PC-3 (cell line): ENCODE data around the gene TSPO. TPM values are rescaled to one million over a fixed set of nuclear protein-coding genes. Genes with fewer than 3 reads are reported as not detected.

Source experiments
- ATAC-seq: fragments of 200-7000 bp; cut with Tn5 transposase; 2 replicates; pipeline ENCODE4 v1.9.1; 2020; ENCODE audit warnings: mild to moderate bottlenecking, moderate library complexity
- BruUV-seq: library from RNA; stranded (reverse); fragments of 400-500 nt; replicated peaks from 2 replicates; lab custom pipeline; 2021; lab: Mats Ljungman, UMichigan
- CTCF ChIA-PET: fragments of 300-600 bp; sonication (Branson Sonifier 250); formaldehyde crosslinking; loops from one replicate; lab custom pipeline; 2022; ENCODE audit warnings: antibody characterized with exemption; lab: Charles Lee
- POLR2A ChIA-PET: fragments of 300-600 bp; sonication (Branson Sonifier 250); formaldehyde crosslinking; loops from one replicate; lab custom pipeline; 2022; ENCODE audit warnings: antibody characterized with exemption; ENCODE audit not compliant: unreplicated experiment; lab: Charles Lee
- DNase-seq: peaks from one replicate; pipeline ENCODE4 v3.0.0-alpha.2; 2015
- H2AFZ ChIP-seq: fragments of 300-600 bp; sonication (generic); 2 replicates; pipeline ENCODE4 v1.6.0; 2016; ENCODE audit warnings: antibody characterized with exemption, low read length
- H3F3A ChIP-seq: fragments of 300-600 bp; sonication (generic); one replicate; pipeline ENCODE4 v1.6.0; 2017; ENCODE audit warnings: antibody characterized with exemption, low read length, control low read depth, mild to moderate bottlenecking; ENCODE audit not compliant: unreplicated experiment
- H3K27ac ChIP-seq: fragments of 300-600 bp; sonication (generic); 2 replicates; pipeline ENCODE4 v1.5.1; 2016; ENCODE audit warnings: mild to moderate bottlenecking, low read length
- H3K27me3 ChIP-seq: fragments of 300-600 bp; sonication (generic); 2 replicates; pipeline ENCODE4 v1.6.1; 2016; ENCODE audit warnings: low read length, mixed read lengths
- H3K36me3 ChIP-seq: fragments of 300-600 bp; sonication (generic); 2 replicates; pipeline ENCODE4 v1.6.1; 2016; ENCODE audit warnings: low read depth, mixed run types, low read length, mixed read lengths
- H3K4me1 ChIP-seq: fragments of 300-600 bp; sonication (generic); 2 replicates; pipeline ENCODE4 v1.5.1; 2016; ENCODE audit warnings: low read length; ENCODE audit not compliant: insufficient read depth
- H3K4me2 ChIP-seq: fragments of 300-600 bp; sonication (generic); 2 replicates; pipeline ENCODE4 v1.6.0; 2016; ENCODE audit warnings: low read length
- H3K4me3 ChIP-seq: fragments of 300-600 bp; sonication (generic); 2 replicates; pipeline ENCODE4 v1.5.1; 2016; ENCODE audit warnings: mild to moderate bottlenecking, low read length, mixed read lengths
- H3K79me2 ChIP-seq: fragments of 300-600 bp; sonication (generic); 2 replicates; pipeline ENCODE4 v1.6.1; 2017; ENCODE audit warnings: low read length, mixed read lengths
- H3K9ac ChIP-seq: fragments of 300-600 bp; sonication (generic); 2 replicates; pipeline ENCODE4 v1.6.0; 2016; ENCODE audit warnings: mild to moderate bottlenecking, low read length
- H3K9me2 ChIP-seq: fragments of 300-600 bp; sonication (generic); replicated peaks from 2 replicates; pipeline ENCODE4 v1.6.1; 2016; ENCODE audit warnings: mixed run types, low read length, mixed read lengths
- H3K9me3 ChIP-seq: fragments of 300-600 bp; sonication (generic); 2 replicates; pipeline ENCODE4 v1.6.1; 2016; ENCODE audit warnings: low read length, mixed read lengths
- H4K20me1 ChIP-seq: fragments of 300-600 bp; sonication (generic); 2 replicates; pipeline ENCODE4 v1.6.1; 2016; ENCODE audit warnings: low read length, mixed read lengths
- EZH2 ChIP-seq: fragments of 300-600 bp; sonication (generic); IDR thresholded peaks from one replicate; pipeline ENCODE4 v1.6.1; 2017; ENCODE audit warnings: antibody characterized with exemption, mild to moderate bottlenecking, low read length; ENCODE audit not compliant: unreplicated experiment
- EZH2phosphoT487 ChIP-seq: fragments of 300-600 bp; sonication (generic); IDR thresholded peaks from 2 replicates; pipeline ENCODE4 v1.6.1; 2018; ENCODE audit warnings: mild to moderate bottlenecking, antibody characterized with exemption, low read length, borderline replicate concordance
- intact Hi-C: fragments of 100-400 bp; cut with micrococcal nuclease; formaldehyde crosslinking; loops from 2 replicates; pipeline ENCODE4 v1.9.0; 2023
- total RNA-seq: library from RNA; depleted of rRNA; stranded (reverse); fragments of >200 nt; gene quantifications from 2 replicates; pipeline ENCODE4 v1.2.3, GENCODE V29; 2014
- TF ChIP-seq, protein P1 (sequence below): fragments of 300-600 bp; sonication (generic); conservative IDR thresholded peaks from 2 replicates; pipeline ENCODE4 v1.5.1; 2017; ENCODE audit warnings: antibody characterized with exemption, low read depth, mild to moderate bottlenecking, low read length

The TSPO gene
- total RNA-seq, 1 experiment from 2014 or later = 349 TPM

DNA sequence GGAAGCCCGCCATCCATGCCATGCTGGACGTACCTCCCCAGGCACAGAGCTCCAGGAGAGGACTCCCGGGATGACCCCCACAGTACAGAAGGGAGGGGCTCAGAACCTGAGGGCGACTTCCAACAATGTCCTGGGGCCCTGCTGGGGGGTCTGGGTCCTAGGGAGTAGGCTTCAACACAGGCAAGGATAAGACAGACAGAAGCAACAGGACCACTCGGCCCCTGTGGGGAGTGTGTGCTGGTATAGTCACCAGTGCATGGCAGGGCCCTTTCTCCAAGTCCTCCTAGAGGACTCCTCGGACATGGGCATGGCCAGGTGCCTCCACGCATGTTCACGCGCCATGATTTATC, 18.7 kb downstream of the TSPO start:
- TF ChIP-seq, protein P1, sequence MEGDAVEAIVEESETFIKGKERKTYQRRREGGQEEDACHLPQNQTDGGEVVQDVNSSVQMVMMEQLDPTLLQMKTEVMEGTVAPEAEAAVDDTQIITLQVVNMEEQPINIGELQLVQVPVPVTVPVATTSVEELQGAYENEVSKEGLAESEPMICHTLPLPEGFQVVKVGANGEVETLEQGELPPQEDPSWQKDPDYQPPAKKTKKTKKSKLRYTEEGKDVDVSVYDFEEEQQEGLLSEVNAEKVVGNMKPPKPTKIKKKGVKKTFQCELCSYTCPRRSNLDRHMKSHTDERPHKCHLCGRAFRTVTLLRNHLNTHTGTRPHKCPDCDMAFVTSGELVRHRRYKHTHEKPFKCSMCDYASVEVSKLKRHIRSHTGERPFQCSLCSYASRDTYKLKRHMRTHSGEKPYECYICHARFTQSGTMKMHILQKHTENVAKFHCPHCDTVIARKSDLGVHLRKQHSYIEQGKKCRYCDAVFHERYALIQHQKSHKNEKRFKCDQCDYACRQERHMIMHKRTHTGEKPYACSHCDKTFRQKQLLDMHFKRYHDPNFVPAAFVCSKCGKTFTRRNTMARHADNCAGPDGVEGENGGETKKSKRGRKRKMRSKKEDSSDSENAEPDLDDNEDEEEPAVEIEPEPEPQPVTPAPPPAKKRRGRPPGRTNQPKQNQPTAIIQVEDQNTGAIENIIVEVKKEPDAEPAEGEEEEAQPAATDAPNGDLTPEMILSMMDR = no peak
- no peak for TF ChIP-seq EZH2phosphoT487
- TF ChIP-seq EZH2 = no peak
- Histone ChIP-seq H3K4me3 (no peak overlapping the region), H3K4me1 (no peaks in the 10 kb centered on the region), H3K4me2 (no peak overlapping the region), H3K36me3 (no peaks in the 10 kb centered on the region), H3K79me2 (no peaks in the 10 kb centered on the region), H3K27me3 (no peaks in the 10 kb centered on the region), H3K9me2 (no peaks in the 10 kb centered on the region), H3F3A (no peaks in the 10 kb centered on the region), H3K27ac (no peak overlapping the region), H2AFZ (no peak overlapping the region), H3K9ac (no peak overlapping the region), H3K9me3 (no peaks in the 10 kb centered on the region), H4K20me1 (no peaks in the 10 kb centered on the region)
- intact Hi-C loops = no loop called here
- ChIA-PET POLR2A (no interaction called here), CTCF (interaction anchor here (0.6 kb wide), 1 partner anchor 177 kb away, joined by 4 read pairs; no protein-coding TSS in a partner anchor)
- no TSS peak for BruUV-seq
- ATAC-seq (no peak), DNase-seq (no peak)

DNA sequence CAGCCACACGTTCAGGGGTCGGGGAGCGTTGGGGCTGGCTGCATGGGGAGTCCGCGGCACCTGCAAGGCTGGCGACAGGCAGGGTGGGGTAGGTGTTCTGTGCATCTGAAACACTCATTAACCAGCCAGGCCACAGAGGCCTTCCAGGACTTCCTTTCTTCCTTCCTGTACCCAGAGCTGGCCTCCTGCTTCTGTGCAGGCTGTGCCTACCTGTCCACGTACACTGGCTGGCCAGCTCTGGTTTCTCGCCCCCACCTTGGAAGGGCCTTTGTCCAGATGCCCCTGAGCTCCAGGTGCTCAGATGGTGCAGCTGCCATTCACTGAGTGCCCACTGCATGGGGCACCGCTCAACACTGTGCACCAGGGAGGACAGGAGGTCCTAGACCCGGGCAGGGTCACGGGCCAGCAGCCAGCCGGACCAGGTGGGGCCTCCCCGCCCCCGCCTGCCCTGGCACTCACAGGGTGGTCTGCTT, 19.7 kb downstream of the TSPO start:
- H3K27me3 ChIP-seq = no peaks in the 10 kb centered on the region
- ChIA-PET CTCF (no interaction called here), POLR2A (no interaction called here)
- no peaks in the 10 kb centered on the region for H3K9me3 ChIP-seq
- H3F3A ChIP-seq = no peaks in the 10 kb centered on the region
- intact Hi-C loops = no loop called here
- no peak overlapping the region for H3K9ac ChIP-seq
- no peaks in the 10 kb centered on the region for H3K79me2 ChIP-seq
- no peaks in the 10 kb centered on the region for H4K20me1 ChIP-seq
- H3K36me3 ChIP-seq = no peaks in the 10 kb centered on the region
- H3K4me2 ChIP-seq = no peak overlapping the region
- no peak overlapping the region for H3K27ac ChIP-seq
- no peak for DNase-seq
- TF ChIP-seq, protein P1 = no peak
- TF ChIP-seq EZH2phosphoT487 (no peak), EZH2 (no peak)
- no TSS peak for BruUV-seq
- no peak overlapping the region for H3K4me3 ChIP-seq
- H2AFZ ChIP-seq = no peak overlapping the region
- H3K9me2 ChIP-seq = no peaks in the 10 kb centered on the region
- no peak for ATAC-seq
- no peaks in the 10 kb centered on the region for H3K4me1 ChIP-seq

DNA sequence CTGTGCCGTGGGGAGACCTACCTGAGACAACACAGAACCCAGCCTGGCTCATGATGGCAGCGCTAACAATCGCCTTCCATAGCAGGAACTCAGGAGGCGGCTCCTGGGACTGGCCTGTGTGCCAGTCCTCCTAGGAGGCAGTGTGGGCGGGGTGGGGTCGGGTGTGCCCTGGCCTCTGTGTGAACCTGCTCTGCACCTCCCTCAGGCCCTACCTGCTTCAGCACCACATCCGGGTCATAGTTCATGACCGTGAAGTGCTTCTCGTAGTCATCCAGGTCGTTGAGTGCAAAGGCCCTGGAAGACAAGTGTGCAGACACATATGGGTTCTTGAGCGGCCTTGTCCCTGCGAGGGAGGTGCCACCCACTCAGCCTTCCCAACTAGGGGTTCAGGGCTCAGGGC, 20.2 kb downstream of the TSPO start:
- Histone ChIP-seq H3K9me2 (no peaks in the 10 kb centered on the region), H3K27ac (no peak overlapping the region), H3K9me3 (no peaks in the 10 kb centered on the region), H3K4me2 (no peak overlapping the region), H3K36me3 (no peaks in the 10 kb centered on the region), H3K4me1 (no peaks in the 10 kb centered on the region), H3K79me2 (no peaks in the 10 kb centered on the region), H3F3A (no peaks in the 10 kb centered on the region), H3K27me3 (no peaks in the 10 kb centered on the region), H2AFZ (no peak overlapping the region), H3K9ac (no peak overlapping the region), H3K4me3 (no peak overlapping the region), H4K20me1 (no peaks in the 10 kb centered on the region)
- no TSS peak for BruUV-seq
- ChIA-PET CTCF (no interaction called here), POLR2A (no interaction called here)
- TF ChIP-seq EZH2 (no peak), EZH2phosphoT487 (no peak)
- TF ChIP-seq, protein P1 = no peak
- DNase-seq (no peak), ATAC-seq (no peak)
- intact Hi-C loops = no loop called here
